Neutrophil (primary cell): Measurements from ENCODE around the gene SMIM11.
"Not testable (repeated sequence)": the region's sequence is repeated elsewhere in the genome, so short reads cannot be mapped to it uniquely, and the experiment has no call there.

Experiments
- H3K27ac ChIP-seq: fragments of 200-600 bp; sonication (generic); 2 replicates; pipeline ENCODE4 v1.5.1; 2016; ENCODE audit warnings: mild to moderate bottlenecking, moderate library complexity
- H3K27me3 ChIP-seq: fragments of 200-600 bp; sonication (generic); 2 replicates; pipeline ENCODE4 v1.6.0; 2016; ENCODE audit warnings: mild to moderate bottlenecking
- H3K36me3 ChIP-seq: fragments of 200-600 bp; sonication (generic); 2 replicates; pipeline ENCODE4 v1.5.1; 2017
- H3K4me1 ChIP-seq, 2 experiments: fragments of 200-600 bp in 1 of 2; sonication (generic) in 1 of 2; 1 replicate in 1 of 2; 2 replicates in 1 of 2; pipeline versions ENCODE4 v1.5.1 to v1.6.1; 2013 to 2016; ENCODE audit warnings: low read depth in 1 of 2, low read length in 1 of 2, mild to moderate bottlenecking in 1 of 2, moderate library complexity in 1 of 2; ENCODE audit not compliant: control insufficient read depth in 1 of 2, insufficient read depth in 1 of 2
- H3K4me3 ChIP-seq, 2 experiments: fragments of 200-600 bp in 1 of 2; sonication (generic) in 1 of 2; 1 replicate in 1 of 2; 2 replicates in 1 of 2; pipeline ENCODE4 v1.5.1; 2013 to 2016; ENCODE audit warnings: low read depth in 1 of 2, low read length in 1 of 2, mild to moderate bottlenecking in 1 of 2, moderate library complexity in 1 of 2
- H3K9me3 ChIP-seq: fragments of 200-600 bp; sonication (generic); 2 replicates; pipeline ENCODE4 v1.5.1; 2016

The SMIM11 gene

GRCh38 chr21:34406676-34407075 is 31.4 kb downstream of the SMIM11 start:
- H3K27ac ChIP-seq, H3K27me3 ChIP-seq, H3K4me1 ChIP-seq, H3K36me3 ChIP-seq, H3K4me3 ChIP-seq, H3K9me3 ChIP-seq: not testable (repeated sequence)

GRCh38 chr21:34407294-34407693 is 32.0 kb downstream of the SMIM11 start:
- H3K9me3 ChIP-seq, H3K27me3 ChIP-seq, H3K4me3 ChIP-seq, H3K27ac ChIP-seq, H3K36me3 ChIP-seq, H3K4me1 ChIP-seq: not testable (repeated sequence)

- not testable (repeated sequence) for H3K27me3 ChIP-seq, H3K27ac ChIP-seq, H3K4me3 ChIP-seq, H3K4me1 ChIP-seq, H3K36me3 ChIP-seq, H3K9me3 ChIP-seq
Measured at GRCh38 chr21:34417448-34418077, 42.3 kb downstream of the SMIM11 start.

- not testable (repeated sequence) for H3K4me1 ChIP-seq, H3K27ac ChIP-seq, H3K9me3 ChIP-seq, H3K27me3 ChIP-seq, H3K36me3 ChIP-seq, H3K4me3 ChIP-seq
Measured at GRCh38 chr21:34423805-34424204, 48.5 kb downstream of the SMIM11 start, which contains the start of gene SMIM34. Gene SMIM34 (minus strand): TSS chr21:34423951. CDS start chr21:34423839, 112 bp downstream.

GRCh38 chr21:34427339-34427738 is 52.0 kb downstream of the SMIM11 start:
- H3K4me1 ChIP-seq, H3K27ac ChIP-seq, H3K36me3 ChIP-seq, H3K27me3 ChIP-seq, H3K4me3 ChIP-seq, H3K9me3 ChIP-seq: not testable (repeated sequence)

- H3K36me3 ChIP-seq, H3K27me3 ChIP-seq, H3K4me1 ChIP-seq, H3K9me3 ChIP-seq, H3K4me3 ChIP-seq, H3K27ac ChIP-seq: not testable (repeated sequence)
Measured at GRCh38 chr21:34428441-34428840, 53.1 kb downstream of the SMIM11 start.

- H3K27me3 ChIP-seq, H3K9me3 ChIP-seq, H3K36me3 ChIP-seq, H3K27ac ChIP-seq, H3K4me3 ChIP-seq, H3K4me1 ChIP-seq: not testable (repeated sequence)
Measured at GRCh38 chr21:34429710-34430109, 54.4 kb downstream of the SMIM11 start.
